Measurements from ENCODE around the gene ABCG1.

ABCG1 gene

GRCh38 chr21:42254083-42254482, 35.1 kb downstream of the ABCG1 start:
- DNase-seq = no peak

GRCh38 chr21:42254651-42255601, 36.0 kb downstream of the ABCG1 start:
- DNase-seq = no peak

GRCh38 chr21:42255825-42256224, 36.9 kb downstream of the ABCG1 start:
- DNase-seq = no peak

GRCh38 chr21:42256316-42256715, 37.4 kb downstream of the ABCG1 start:
- DNase-seq = no peak

GRCh38 chr21:42257091-42257765, 38.3 kb downstream of the ABCG1 start:
- no peak for DNase-seq

- peak; percentile 84 for DNase-seq
Measured at GRCh38 chr21:42258150-42258884, 39.4 kb downstream of the ABCG1 start.

- no peak for DNase-seq
Measured at GRCh38 chr21:42258885-42259407, 40.0 kb downstream of the ABCG1 start.

- DNase-seq = no peak
Measured at GRCh38 chr21:42260121-42260520, 41.2 kb downstream of the ABCG1 start.

- no peak for DNase-seq
Measured at GRCh38 chr21:42261829-42262200, 42.9 kb downstream of the ABCG1 start.

- DNase-seq = no peak
Measured at GRCh38 chr21:42262831-42263231, 43.9 kb downstream of the ABCG1 start.

GRCh38 chr21:42263591-42264131, 44.7 kb downstream of the ABCG1 start:
- no peak for DNase-seq

GRCh38 chr21:42264245-42265195, 45.6 kb downstream of the ABCG1 start:
- no peak for DNase-seq

- no peak for DNase-seq
Measured at GRCh38 chr21:42265231-42265812, 46.4 kb downstream of the ABCG1 start.

- DNase-seq = no peak
Measured at GRCh38 chr21:42266971-42267556, 48.1 kb downstream of the ABCG1 start.

GRCh38 chr21:42269386-42269785, 50.4 kb downstream of the ABCG1 start:
- no peak for DNase-seq

- DNase-seq = no peak
Measured at GRCh38 chr21:42271065-42271464, 52.1 kb downstream of the ABCG1 start.

- DNase-seq = no peak
Measured at GRCh38 chr21:42272109-42272962, 53.4 kb downstream of the ABCG1 start.

GRCh38 chr21:42272984-42273600, 54.2 kb downstream of the ABCG1 start:
- DNase-seq = no peak

GRCh38 chr21:42276076-42276475, 57.1 kb downstream of the ABCG1 start:
- no peak for DNase-seq

Measured in activated naive CD4-positive, alpha-beta T cell treated with anti-CD3 and anti-CD28 coated beads, Interleukin-2, amount 50 U/mL, for 16 hours (primary cell).